ENCODE results near the gene FRAS1.

GRCh38 chr4:78022517-78022916 lies 34.6 kb upstream of the FRAS1 start:
- TF ChIP-seq CTCF (IDR thresholded peaks at IDR 0.05) (no peak), POLR2A (IDR thresholded peaks at IDR 0.05) (no peak)

All from prostate gland (tissue), 2 donors.